NCI-H524 treated with DMSO at 0.1 percent for 48 hours (cell line): ENCODE measurements around the gene ISM1.

Experiments
- DNase-seq: peaks from one replicate; lab custom pipeline; 2025; lab: John Stamatoyannopoulos, UW

The ISM1 gene

DNA sequence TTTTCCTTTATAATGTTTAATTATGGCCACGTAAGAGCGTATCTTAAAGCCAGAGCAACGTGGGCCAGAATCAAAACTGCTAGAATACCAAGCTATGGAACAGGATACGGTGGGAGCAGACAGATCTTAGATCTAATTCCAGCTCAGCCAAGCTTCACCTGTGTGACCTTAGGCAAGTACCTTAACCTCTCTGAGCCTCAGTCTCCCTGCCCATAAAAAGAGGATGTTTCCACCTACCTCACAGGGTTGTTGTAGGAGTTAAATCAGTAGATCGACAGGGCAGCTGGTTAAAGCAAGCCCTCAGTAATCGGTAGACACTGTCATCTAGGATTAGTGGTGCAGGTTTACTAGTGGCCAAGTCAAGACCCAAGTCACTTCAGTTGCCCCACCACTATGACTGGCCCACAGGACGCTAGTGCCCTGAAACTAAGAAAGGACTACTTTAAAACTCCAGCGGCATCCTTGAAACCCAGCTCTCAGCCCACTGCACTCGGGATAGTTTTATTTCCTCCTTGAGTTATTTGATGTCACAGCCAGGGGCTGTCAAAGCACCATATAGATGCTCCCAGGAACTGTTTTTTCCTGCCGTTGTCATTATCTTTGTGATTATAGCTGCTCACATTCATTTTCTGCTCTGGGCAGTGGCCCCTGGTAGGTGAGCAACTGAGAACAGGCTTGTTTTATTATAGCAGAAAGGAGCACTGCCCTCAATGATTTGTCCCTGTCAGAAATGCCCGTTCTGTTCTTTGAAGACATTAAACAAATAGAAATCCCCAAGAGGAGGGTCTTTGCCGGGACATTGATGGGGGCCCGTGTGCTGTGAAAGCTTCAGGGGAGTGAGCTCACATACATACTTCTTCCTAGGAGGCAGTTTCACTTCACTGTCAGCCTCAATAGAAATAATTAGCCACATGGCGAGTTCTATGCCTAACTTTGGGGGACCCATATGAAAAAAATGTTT is 63.1 kb downstream of the ISM1 start:
- DNase-seq: no peak

DNA sequence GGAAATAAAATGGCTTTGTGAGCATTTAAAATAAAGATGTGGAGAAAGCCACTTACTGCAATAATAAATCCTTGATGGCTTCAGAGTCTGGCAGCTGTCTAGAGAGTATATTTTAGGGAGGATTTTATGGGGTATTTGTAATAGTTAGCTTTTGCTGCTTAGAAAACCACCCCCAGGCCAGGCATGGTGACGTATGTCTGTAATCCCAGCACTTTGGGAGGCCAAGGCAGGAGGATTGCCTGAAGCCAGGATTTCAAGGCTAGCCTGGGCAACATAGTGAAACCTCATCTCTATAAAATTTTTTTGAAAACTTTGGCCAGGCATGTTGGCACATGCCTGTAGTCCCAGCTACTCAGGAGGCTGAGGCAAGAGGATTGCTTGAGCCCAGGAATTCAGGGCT is 63.8 kb downstream of the ISM1 start:
- no peak for DNase-seq

- no peak for DNase-seq
These were observed 64.3 kb downstream of the ISM1 start for GRCh38 chr20:13285408-13285807.

DNA sequence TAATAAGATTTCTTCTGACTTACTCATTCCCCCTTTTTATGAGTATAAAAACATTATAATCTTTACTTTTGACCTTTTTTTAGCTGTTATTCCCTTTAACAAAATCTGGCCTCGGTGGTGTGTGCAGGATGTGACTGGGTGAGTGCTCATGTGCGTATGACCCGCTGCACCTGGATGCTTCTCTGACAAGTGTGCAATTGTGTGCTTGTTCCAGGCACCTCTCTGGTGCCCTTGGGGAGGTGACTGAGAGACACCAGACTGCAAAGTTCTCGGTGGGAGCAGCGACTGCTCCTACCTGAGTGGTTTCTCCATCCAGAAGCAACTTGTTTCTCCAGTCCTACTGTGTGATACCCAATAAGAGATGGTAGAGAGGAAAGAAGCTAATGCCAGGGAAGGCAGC is 65.0 kb downstream of the ISM1 start:
- no peak for DNase-seq

DNA sequence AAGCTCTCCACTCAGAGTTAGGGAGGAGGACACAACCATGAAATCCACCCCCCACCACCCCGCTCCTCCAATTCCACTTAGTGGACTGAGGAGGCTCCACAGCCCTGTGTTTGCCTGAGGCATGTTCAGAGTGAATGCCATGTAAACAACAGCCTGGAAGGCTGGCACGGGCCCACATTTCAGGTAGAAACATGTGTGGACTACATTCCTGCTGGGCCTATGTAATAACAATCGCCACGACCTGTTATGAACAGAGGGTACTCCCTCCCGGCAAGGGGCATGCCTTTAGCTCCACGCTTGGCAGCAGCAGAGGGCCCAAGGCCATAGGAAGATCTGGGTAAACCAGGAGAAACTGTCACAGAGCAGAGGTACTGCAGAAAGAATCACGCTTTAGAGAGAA is 65.5 kb downstream of the ISM1 start:
- no peak for DNase-seq

- DNase-seq: no peak
These were observed 67.3 kb downstream of the ISM1 start for GRCh38 chr20:13288357-13288756.

- no peak for DNase-seq
These were observed 68.0 kb downstream of the ISM1 start for GRCh38 chr20:13289031-13289430.

GRCh38 chr20:13290724-13291123 is 69.7 kb downstream of the ISM1 start:
- no peak for DNase-seq

DNA sequence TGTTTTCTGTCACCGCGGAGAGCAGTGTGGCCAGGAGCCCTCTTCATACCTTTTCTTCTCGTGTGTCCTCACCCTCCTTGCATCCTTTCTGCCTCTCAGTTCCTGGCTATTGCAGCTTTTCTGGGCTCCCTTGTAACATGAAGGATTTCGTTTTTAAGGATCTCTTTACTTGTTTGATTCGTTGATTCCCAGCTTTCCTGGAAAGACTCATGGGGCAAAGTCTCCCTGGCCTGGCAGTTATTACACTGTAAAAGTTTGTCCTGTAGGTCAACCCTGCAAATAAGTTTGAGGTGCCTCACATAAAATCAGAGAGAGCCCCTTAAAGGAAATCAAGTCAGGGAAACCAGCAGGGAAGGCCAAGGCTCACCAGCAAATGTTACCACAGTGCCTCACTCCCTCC is 70.1 kb downstream of the ISM1 start:
- no peak for DNase-seq

GRCh38 chr20:13292201-13292885 is 71.3 kb downstream of the ISM1 start:
- no peak for DNase-seq

GRCh38 chr20:13294522-13294921 is 73.4 kb downstream of the ISM1 start:
- DNase-seq: no peak

DNA sequence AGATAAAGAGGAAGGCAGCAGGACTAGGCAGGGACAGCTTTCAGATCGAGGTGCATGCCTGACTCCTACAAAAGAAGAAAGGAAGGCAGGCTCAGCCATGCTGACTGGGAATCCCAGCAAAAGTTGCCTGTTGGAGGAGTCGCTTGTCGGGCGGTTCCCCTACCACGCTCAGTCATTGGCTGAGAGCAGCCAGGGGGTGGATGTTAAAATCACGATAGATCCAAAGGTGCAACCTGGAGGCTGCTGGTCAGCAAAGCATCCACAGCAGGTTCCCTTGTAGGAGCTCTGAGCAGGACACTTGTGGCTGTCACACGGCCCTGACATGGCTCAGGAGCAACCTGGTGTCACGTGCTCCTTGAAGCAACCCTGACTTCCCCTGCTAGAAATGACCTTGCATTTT is 74.6 kb downstream of the ISM1 start:
- DNase-seq: no peak

- DNase-seq: no peak
These were observed 75.0 kb downstream of the ISM1 start for GRCh38 chr20:13296070-13296469.

DNA sequence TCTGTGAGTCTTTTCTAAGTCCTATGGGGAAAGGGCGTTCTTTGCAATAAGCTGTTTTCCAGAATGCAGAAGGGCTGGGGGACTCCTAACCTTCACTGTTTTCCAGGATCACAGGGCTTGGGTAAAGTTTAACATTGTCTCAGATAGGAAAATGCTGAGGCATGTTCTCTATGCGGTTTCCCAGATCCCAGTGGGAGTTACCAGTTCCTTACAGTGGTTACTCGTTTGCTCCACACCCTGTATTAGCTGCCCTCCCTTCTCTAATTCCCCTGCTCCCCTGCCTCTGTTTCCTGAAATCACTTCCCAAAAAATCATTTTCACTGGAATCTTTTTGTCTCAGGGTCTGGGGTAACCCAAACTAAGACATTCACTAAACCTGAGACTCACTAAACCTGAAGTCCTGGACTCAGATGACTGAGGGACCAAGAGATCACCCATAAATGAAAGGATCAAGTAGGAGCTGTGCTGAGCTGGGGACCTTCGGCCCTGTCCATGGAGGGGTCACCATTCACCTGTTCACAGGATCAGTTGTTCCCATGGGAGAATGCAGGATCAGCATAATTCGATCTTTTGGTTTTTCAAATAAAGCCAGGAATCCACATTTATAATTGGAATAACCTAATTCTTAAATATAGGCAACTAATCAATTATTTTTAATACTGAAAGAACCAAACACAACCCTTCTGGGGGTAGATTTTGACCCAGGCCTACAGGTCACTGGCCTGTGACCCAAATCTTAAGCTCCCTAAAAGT is 76.2 kb downstream of the ISM1 start:
- no peak for DNase-seq

DNA sequence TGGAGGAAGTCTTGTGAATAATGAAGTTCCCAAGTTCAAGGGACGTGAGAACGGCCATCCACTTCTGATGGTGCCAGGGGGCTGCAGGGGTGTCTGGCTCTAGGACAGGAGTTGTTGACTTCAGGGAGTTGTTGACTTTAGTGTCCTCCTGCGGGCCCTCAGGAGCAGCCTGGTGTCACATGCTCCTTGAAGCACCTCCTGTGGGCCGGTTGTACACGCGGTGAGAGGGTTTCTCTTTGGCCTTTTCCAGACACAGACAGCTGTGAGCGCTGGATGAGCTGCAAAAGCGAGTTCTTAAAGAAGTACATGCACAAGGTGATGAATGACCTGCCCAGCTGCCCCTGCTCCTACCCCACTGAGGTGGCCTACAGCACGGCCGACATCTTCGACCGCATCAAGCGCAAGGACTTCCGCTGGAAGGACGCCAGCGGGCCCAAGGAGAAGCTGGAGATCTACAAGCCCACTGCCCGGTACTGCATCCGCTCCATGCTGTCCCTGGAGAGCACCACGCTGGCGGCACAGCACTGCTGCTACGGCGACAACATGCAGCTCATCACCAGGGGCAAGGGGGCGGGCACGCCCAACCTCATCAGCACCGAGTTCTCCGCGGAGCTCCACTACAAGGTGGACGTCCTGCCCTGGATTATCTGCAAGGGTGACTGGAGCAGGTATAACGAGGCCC is 77.8 kb downstream of the ISM1 start:
- no peak for DNase-seq

- DNase-seq: no peak
These were observed 78.3 kb downstream of the ISM1 start for GRCh38 chr20:13299401-13299800.

- DNase-seq: no peak
These were observed 80.5 kb downstream of the ISM1 start for GRCh38 chr20:13301596-13301995.

GRCh38 chr20:13302647-13303450 is 81.8 kb downstream of the ISM1 start:
- no peak for DNase-seq

DNA sequence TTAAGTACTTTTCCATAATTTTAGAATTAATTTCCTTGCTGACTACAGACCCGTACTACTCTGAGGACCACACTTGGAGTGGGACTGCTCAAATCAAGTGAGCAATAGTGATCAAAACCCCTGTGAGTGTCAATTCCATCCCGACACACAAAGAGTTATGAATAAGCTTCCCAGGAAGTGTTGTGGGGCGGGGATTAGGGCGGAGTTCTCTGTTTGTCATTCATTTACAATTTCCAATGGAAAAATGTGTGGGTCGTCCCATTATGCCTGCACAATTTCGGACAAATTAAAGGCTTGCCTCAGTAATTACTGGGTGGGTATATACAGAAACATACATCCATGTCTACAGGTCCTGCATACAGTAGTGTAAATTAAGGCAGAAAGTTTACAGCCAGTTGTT is 84.2 kb downstream of the ISM1 start:
- no peak for DNase-seq

DNA sequence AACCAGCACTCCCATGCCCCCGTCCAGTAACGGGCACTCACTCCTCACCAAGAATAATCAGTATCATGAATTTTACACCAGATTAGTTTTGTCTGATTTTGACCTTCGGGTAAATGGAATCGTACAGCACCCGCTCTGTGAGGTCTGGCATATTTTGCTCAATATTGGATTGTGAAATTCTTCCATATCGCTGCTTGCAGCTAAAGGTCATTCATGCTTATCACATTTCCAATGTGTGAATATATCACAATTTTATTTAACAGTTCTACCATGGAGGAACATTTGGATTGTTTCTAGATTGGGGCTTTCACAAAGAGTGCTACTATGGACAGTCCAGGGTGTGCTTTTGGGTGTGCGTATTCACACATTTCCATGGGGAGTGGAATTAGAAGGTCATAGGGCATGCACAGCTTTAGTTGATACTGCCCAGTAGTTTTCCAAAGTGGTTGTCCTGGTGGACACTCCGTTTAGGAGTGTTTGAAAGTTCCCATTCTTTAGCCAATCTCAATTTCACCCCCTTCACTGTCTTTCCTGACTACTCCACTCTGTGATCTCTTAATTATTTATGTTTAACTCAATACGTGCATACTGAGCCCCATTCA is 86.6 kb downstream of the ISM1 start:
- DNase-seq: no peak

- no peak for DNase-seq
These were observed 91.2 kb downstream of the ISM1 start for GRCh38 chr20:13312300-13312699.
